A549 (cell line): Measurements from ENCODE around the gene PCDH15.

ENCODE experiments used
- EP300 ChIP-seq, 2 experiments: fragments of >200 bp; sonication (Bioruptor Twin); formaldehyde crosslinking; IDR thresholded peaks; 2 replicates in 1 of 2; 3 replicates in 1 of 2; pipeline ENCODE4 v1.6.1; 2016 to 2017
- KDM5A ChIP-seq: fragments of 200-600 bp; sonication (generic); IDR thresholded peaks from 2 replicates; pipeline ENCODE4 v1.6.1; 2016; ENCODE audit warnings: antibody characterized with exemption, mild to moderate bottlenecking
- MAFK ChIP-seq: fragments of 450-650 bp; IDR thresholded peaks from 2 replicates; pipeline ENCODE4 v1.6.1; 2014; ENCODE audit not compliant: partially characterized antibody
- POLR2A ChIP-seq: IDR thresholded peaks from 2 replicates; pipeline ENCODE4 v1.6.1; 2012; ENCODE audit warnings: mild to moderate bottlenecking, low read length
- RNF2 ChIP-seq: fragments of 200-600 bp; sonication (generic); IDR thresholded peaks from 2 replicates; pipeline ENCODE4 v1.6.1; 2016; ENCODE audit warnings: low read depth, mild to moderate bottlenecking, antibody characterized with exemption, moderate library complexity, borderline replicate concordance
- ZFP36 ChIP-seq: fragments of 450-650 bp; IDR thresholded peaks from 2 replicates; pipeline ENCODE4 v1.6.1; 2014; ENCODE audit warnings: borderline replicate concordance; ENCODE audit not compliant: partially characterized antibody
- ZSCAN20 ChIP-seq: fragments of 250-450 bp; sonication (Bioruptor Pico); IDR thresholded peaks from 2 replicates; pipeline ENCODE4 v1.8.0; 2022; ENCODE audit warnings: mild to moderate bottlenecking, moderate library complexity
- TF ChIP-seq, protein P1 (sequence below): fragments of >200 bp; sonication (Bioruptor Twin); formaldehyde crosslinking; IDR thresholded peaks from 3 replicates; pipeline ENCODE4 v1.5.1; 2016
- TF ChIP-seq, protein P2 (sequence below): fragments of 200-600 bp; sonication (generic); IDR thresholded peaks from 2 replicates; pipeline ENCODE4 v1.6.1; 2016; ENCODE audit warnings: antibody characterized with exemption, mild to moderate bottlenecking, moderate library complexity
- TF ChIP-seq, protein P3 (sequence below): fragments of >200 bp; sonication (Bioruptor Twin); formaldehyde crosslinking; IDR thresholded peaks from 2 replicates; pipeline ENCODE4 v1.6.1; 2016
- TF ChIP-seq, protein P4 (sequence below): IDR thresholded peaks from 2 replicates; pipeline ENCODE4 v1.6.1; 2012

DNA sequence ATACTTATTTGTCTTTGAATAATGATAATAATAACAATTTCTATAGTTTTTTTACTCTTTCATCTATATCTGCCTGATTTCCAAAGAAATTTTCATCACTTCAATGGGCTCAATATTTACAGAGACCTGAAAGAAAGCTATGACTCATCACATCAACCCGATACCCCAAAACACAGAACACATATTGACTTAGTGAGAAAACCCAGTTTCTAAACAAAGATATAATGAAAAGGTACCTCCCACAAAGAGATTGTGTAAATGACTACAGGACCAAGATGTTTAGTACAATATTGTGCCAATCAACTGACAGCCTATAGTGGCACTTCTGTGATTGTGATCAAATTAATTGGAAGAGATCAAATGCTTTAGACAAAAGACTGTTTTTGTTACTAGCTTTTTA, 133.9 kb downstream of the PCDH15 start:
- no peak for TF ChIP-seq ZSCAN20
- TF ChIP-seq, protein P1, sequence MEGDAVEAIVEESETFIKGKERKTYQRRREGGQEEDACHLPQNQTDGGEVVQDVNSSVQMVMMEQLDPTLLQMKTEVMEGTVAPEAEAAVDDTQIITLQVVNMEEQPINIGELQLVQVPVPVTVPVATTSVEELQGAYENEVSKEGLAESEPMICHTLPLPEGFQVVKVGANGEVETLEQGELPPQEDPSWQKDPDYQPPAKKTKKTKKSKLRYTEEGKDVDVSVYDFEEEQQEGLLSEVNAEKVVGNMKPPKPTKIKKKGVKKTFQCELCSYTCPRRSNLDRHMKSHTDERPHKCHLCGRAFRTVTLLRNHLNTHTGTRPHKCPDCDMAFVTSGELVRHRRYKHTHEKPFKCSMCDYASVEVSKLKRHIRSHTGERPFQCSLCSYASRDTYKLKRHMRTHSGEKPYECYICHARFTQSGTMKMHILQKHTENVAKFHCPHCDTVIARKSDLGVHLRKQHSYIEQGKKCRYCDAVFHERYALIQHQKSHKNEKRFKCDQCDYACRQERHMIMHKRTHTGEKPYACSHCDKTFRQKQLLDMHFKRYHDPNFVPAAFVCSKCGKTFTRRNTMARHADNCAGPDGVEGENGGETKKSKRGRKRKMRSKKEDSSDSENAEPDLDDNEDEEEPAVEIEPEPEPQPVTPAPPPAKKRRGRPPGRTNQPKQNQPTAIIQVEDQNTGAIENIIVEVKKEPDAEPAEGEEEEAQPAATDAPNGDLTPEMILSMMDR: no peak
- no peak for TF ChIP-seq KDM5A
- TF ChIP-seq RNF2: no peak
- TF ChIP-seq, protein P2, sequence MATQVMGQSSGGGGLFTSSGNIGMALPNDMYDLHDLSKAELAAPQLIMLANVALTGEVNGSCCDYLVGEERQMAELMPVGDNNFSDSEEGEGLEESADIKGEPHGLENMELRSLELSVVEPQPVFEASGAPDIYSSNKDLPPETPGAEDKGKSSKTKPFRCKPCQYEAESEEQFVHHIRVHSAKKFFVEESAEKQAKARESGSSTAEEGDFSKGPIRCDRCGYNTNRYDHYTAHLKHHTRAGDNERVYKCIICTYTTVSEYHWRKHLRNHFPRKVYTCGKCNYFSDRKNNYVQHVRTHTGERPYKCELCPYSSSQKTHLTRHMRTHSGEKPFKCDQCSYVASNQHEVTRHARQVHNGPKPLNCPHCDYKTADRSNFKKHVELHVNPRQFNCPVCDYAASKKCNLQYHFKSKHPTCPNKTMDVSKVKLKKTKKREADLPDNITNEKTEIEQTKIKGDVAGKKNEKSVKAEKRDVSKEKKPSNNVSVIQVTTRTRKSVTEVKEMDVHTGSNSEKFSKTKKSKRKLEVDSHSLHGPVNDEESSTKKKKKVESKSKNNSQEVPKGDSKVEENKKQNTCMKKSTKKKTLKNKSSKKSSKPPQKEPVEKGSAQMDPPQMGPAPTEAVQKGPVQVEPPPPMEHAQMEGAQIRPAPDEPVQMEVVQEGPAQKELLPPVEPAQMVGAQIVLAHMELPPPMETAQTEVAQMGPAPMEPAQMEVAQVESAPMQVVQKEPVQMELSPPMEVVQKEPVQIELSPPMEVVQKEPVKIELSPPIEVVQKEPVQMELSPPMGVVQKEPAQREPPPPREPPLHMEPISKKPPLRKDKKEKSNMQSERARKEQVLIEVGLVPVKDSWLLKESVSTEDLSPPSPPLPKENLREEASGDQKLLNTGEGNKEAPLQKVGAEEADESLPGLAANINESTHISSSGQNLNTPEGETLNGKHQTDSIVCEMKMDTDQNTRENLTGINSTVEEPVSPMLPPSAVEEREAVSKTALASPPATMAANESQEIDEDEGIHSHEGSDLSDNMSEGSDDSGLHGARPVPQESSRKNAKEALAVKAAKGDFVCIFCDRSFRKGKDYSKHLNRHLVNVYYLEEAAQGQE: no peak
- no peak for TF ChIP-seq ZFP36
- TF ChIP-seq, protein P3, sequence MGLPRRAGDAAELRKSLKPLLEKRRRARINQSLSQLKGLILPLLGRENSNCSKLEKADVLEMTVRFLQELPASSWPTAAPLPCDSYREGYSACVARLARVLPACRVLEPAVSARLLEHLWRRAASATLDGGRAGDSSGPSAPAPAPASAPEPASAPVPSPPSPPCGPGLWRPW: no peak
- TF ChIP-seq POLR2A: no peak
- no peak for TF ChIP-seq MAFK
- TF ChIP-seq EP300 (IDR thresholded peaks at IDR 0.05): no peak
- TF ChIP-seq, protein P4, sequence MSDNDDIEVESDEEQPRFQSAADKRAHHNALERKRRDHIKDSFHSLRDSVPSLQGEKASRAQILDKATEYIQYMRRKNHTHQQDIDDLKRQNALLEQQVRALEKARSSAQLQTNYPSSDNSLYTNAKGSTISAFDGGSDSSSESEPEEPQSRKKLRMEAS: no peak
